Peyer's patch (tissue), 4 donors: ENCODE results near the gene TPCN2.
"Not testable (repeated sequence)": the region's sequence is repeated elsewhere in the genome, so short reads cannot be mapped to it uniquely, and the experiment has no call there.

Experiments used
- POLR2A ChIP-seq, 2 donors: fragments of 450-650 bp; IDR thresholded peaks; one replicate each; pipeline ENCODE4 v1.5.1; 2017; ENCODE audit warnings: antibody characterized with exemption in 2 of 2, mild to moderate bottlenecking in 2 of 2, moderate library complexity in 2 of 2
- TF ChIP-seq, protein P1 (sequence below), 6 experiments: fragments of 450-650 bp in 4 of 6; fragments of 200-600 bp in 2 of 6; sonication (generic) in 1 of 6; IDR thresholded peaks; one replicate each; pipeline ENCODE4 v1.5.1; 2017 to 2019; ENCODE audit warnings: antibody characterized with exemption in 6 of 6, mild to moderate bottlenecking in 3 of 6, moderate library complexity in 1 of 6

DNA sequence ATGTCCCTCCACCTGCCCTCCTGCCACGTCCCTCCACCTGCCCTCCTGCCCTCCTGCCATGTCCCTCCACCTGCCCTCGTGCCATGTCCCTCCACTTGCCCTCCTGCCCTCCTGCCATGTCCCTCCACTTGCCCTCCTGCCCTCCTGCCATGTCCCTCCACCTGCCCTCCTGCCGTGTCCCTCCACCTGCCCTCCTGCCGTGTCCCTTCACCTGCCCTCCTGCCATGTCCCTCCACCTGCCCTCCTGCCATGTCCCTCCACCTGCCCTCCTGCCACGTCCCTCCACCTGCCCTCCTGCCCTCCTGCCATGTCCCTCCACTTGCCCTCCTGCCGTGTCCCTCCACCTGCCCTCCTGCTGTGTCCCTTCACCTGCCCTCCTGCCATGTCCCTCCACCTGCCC lies 28.2 kb downstream of the TPCN2 start:
- not testable (repeated sequence) for TF ChIP-seq POLR2A (IDR thresholded peaks at IDR 0.05)
- TF ChIP-seq, protein P1, sequence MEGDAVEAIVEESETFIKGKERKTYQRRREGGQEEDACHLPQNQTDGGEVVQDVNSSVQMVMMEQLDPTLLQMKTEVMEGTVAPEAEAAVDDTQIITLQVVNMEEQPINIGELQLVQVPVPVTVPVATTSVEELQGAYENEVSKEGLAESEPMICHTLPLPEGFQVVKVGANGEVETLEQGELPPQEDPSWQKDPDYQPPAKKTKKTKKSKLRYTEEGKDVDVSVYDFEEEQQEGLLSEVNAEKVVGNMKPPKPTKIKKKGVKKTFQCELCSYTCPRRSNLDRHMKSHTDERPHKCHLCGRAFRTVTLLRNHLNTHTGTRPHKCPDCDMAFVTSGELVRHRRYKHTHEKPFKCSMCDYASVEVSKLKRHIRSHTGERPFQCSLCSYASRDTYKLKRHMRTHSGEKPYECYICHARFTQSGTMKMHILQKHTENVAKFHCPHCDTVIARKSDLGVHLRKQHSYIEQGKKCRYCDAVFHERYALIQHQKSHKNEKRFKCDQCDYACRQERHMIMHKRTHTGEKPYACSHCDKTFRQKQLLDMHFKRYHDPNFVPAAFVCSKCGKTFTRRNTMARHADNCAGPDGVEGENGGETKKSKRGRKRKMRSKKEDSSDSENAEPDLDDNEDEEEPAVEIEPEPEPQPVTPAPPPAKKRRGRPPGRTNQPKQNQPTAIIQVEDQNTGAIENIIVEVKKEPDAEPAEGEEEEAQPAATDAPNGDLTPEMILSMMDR (IDR thresholded peaks at IDR 0.05): not testable (repeated sequence)
